ENCODE data around the gene ZFHX3.
A peak's percentile ranks its signal among the peaks of the same experiment; 100 is the strongest.

Gene ZFHX3

DNA sequence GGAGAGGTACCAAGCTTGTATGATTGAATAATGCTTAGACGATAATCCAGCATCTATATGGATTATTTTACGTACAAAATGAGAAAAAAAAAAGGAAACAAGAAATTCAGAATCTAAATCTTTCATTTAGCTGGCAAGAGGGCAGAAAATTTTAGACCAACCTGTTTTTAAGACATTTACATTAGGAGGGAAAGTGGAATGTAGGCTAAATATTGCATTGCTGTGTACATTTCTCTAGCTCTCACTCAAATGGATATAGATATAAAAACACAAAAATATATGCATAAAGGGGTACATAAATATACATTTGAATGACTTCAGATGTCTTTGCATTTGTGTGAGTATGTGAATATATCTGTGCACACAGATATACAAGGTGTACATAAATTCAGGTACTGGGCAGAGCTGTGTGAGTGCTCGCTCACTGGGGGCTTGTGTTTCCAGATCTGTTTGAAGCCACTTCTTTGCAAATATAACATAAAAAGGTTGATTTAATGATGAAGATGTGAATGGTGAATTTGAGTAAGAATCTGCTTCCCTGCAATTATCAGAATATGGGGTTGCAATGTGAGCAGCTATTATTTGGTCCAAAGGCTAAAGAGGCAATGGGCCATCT lies 14.2 kb upstream of the ZFHX3 start:
- Histone ChIP-seq H3K9me3 (ENCODE audit: insufficient read depth, low read length) (no peaks in the 10 kb centered on the region), H3K4me1 (ENCODE audit: low read length) (peaks cover 7% of the 10 kb centered on the region), H3K79me2 (ENCODE audit: low read length) (no peaks in the 10 kb centered on the region), H3K4me3 (ENCODE audit: low read length) (no peak overlapping the region), H3K9ac (ENCODE audit: low read length) (no peak overlapping the region), H4K20me1 (ENCODE audit: insufficient read depth, low read length) (no peaks in the 10 kb centered on the region), H3K4me2 (ENCODE audit: low read length) (no peak overlapping the region), H3K36me3 (replicated peaks; ENCODE audit: low read depth, low read length) (no peaks in the 10 kb centered on the region), H3K27me3 (ENCODE audit: low read depth, low read length) (peaks cover 32% of the 10 kb centered on the region), H2AFZ (ENCODE audit: low read depth, low read length) (no peak overlapping the region), H3K27ac (ENCODE audit: low read length) (no peak overlapping the region)
- TF ChIP-seq EZH2phosphoT487 (IDR thresholded peaks at IDR 0.05; ENCODE audit: low read depth) (no peak), CTCF (IDR thresholded peaks at IDR 0.05; ENCODE audit: low read depth, low read length) (no peak)

DNA sequence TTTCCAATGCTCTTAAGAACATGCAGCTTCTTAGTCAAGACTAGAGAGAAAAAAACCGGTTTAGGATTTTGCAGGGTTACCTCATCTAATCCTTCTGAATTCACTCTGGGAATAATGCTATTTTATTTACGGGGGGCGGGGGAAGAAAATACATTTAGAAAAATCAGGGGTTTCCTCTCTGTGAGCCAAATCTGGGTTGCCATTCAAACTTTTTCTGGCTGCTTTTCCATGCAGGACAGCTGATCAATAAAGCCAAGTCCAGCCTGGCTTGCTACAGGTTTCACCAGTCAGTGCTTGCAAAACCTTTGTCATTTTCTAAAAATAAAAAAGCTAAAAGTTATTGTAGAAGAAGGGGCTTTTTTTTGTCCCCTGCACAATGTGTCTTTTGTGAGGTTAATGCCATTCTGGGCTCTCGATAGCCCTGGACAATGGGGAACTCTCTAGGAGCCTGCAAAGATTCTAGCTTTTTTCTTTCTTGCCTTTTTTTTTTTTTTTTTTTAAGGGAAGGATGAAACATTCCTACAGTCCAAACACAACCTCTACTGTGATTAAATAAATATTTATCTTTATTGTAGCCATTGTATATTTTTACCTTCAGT lies 13.1 kb upstream of the ZFHX3 start:
- peaks cover 7% of the 10 kb centered on the region; the same call in 1 of the 2 replicates for H3K79me2 ChIP-seq (ENCODE audit: low read length)
- H3K4me2 ChIP-seq (ENCODE audit: low read length): no peak overlapping the region
- H3K27me3 ChIP-seq (ENCODE audit: low read depth, low read length): peaks cover 43% of the 10 kb centered on the region
- no peak overlapping the region for H2AFZ ChIP-seq (ENCODE audit: low read depth, low read length)
- H3K9me3 ChIP-seq (ENCODE audit: insufficient read depth, low read length): no peaks in the 10 kb centered on the region
- no peak overlapping the region for H3K4me3 ChIP-seq (ENCODE audit: low read length)
- TF ChIP-seq EZH2phosphoT487 (IDR thresholded peaks at IDR 0.05; ENCODE audit: low read depth) (no peak), CTCF (IDR thresholded peaks at IDR 0.05; ENCODE audit: low read depth, low read length) (no peak)
- no peak overlapping the region for H3K9ac ChIP-seq (ENCODE audit: low read length)
- H3K4me1 ChIP-seq (ENCODE audit: low read length): peaks cover 13% of the 10 kb centered on the region
- H3K27ac ChIP-seq (ENCODE audit: low read length): no peak overlapping the region
- H3K36me3 ChIP-seq (replicated peaks; ENCODE audit: low read depth, low read length): no peaks in the 10 kb centered on the region
- peaks cover 11% of the 10 kb centered on the region for H4K20me1 ChIP-seq (ENCODE audit: insufficient read depth, low read length)

DNA sequence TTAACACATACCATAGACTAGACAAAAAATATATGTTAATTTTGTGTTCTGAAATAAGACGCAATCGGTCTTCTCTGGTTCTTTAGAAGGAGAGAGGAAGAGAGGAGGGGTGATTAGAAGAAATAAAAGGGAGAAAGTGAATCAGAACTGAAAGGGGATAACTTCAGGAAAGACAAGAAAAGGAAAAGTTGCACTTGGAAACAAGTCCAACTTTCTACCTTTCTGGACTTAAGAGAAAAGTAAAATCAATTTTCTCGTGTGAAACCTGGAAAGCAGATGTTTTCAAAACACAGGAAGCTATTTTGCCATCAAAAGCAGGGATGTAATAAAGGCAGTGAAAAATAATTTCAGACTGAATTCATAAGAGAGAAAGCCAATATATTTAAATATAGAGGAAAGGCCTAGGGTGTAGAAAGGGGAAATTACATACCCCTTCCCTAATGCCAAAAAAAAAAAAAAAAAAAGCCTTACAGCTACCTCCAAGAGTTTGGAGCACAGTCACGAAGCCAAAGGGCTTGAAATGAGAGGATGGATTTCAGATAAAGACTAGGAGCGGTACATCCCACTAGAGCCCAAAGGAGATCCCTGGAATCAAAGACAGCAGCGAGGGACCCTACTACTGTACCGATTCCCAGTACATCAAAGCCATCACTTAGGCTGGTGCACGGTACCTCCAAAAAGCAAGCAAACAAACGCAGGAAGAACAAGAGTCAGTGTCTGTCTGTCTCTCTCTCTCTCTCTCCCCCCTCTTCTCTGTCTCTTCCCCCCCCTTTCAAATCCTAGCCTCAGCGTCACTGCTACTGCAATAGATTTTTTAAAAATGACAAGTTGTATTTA lies 12.1 kb upstream of the ZFHX3 start:
- peaks cover 44% of the 10 kb centered on the region for H3K27me3 ChIP-seq (ENCODE audit: low read depth, low read length)
- H3K4me1 ChIP-seq (ENCODE audit: low read length): peaks cover 21% of the 10 kb centered on the region
- no peaks in the 10 kb centered on the region for H3K36me3 ChIP-seq (replicated peaks; ENCODE audit: low read depth, low read length)
- H3K4me2 ChIP-seq (ENCODE audit: low read length): peak overlapping the region; percentile 91
- no peak overlapping the region for H3K27ac ChIP-seq (ENCODE audit: low read length)
- TF ChIP-seq EZH2phosphoT487 (IDR thresholded peaks at IDR 0.05; ENCODE audit: low read depth) (no peak), CTCF (IDR thresholded peaks at IDR 0.05; ENCODE audit: low read depth, low read length) (no peak)
- H4K20me1 ChIP-seq (ENCODE audit: insufficient read depth, low read length): peaks cover 20% of the 10 kb centered on the region
- no peaks in the 10 kb centered on the region for H3K9me3 ChIP-seq (ENCODE audit: insufficient read depth, low read length)
- H3K4me3 ChIP-seq (ENCODE audit: low read length): peak overlapping the region; percentile 83
- peaks cover 17% of the 10 kb centered on the region; the same call in 1 of the 2 replicates for H3K79me2 ChIP-seq (ENCODE audit: low read length)
- H3K9ac ChIP-seq (ENCODE audit: low read length): peak overlapping the region; percentile 58; the same call in 1 of the 2 replicates
- H2AFZ ChIP-seq (ENCODE audit: low read depth, low read length): no peak overlapping the region
